HEK293 (cell line): ENCODE results near the gene SURF4.
A peak's percentile ranks its signal among the peaks of the same experiment; 100 is the strongest.

Experiments used
- CTCF ChIA-PET: fragments of 350-600 bp; formaldehyde crosslinking; extraction: SDS; loops from one replicate; lab custom pipeline; 2021; ENCODE audit warnings: antibody characterized with exemption; lab: Yijun Ruan, JAX
- POLR2A ChIA-PET: fragments of 300-600 bp; formaldehyde crosslinking; extraction: SDS; loops from one replicate; lab custom pipeline; 2020; ENCODE audit warnings: antibody characterized with exemption, inconsistent platforms; lab: Yijun Ruan, JAX
- H3K27ac ChIP-seq: fragments of 200-500 bp; sonication (Bioruptor generic); 2 replicates; pipeline ENCODE4 v1.5.1; 2014; ENCODE audit warnings: low read depth, low read length, control low read depth, inconsistent platforms; ENCODE audit errors: extremely low read depth
- H3K36me3 ChIP-seq, 2 experiments: fragments of 200-500 bp in 1 of 2; sonication (Bioruptor generic) in 1 of 2; 1 replicate in 1 of 2; 2 replicates in 1 of 2; pipeline ENCODE4 v1.5.1; 2014 to 2017; ENCODE audit warnings: inconsistent platforms in 2 of 2, low read length in 2 of 2; ENCODE audit not compliant: control insufficient read depth in 2 of 2, insufficient read depth in 1 of 2
- H3K4me1 ChIP-seq: fragments of 200-500 bp; sonication (Bioruptor generic); 2 replicates; pipeline ENCODE4 v1.5.1; 2014; ENCODE audit warnings: mild to moderate bottlenecking, low read length, inconsistent platforms; ENCODE audit not compliant: control insufficient read depth, insufficient read depth
- H3K4me3 ChIP-seq: 2 replicates; pipeline ENCODE4 v1.5.1; 2011; ENCODE audit warnings: low read depth, mild to moderate bottlenecking, control low read depth, low read length, moderate library complexity
- H3K9me3 ChIP-seq: fragments of 200-500 bp; sonication (Bioruptor generic); 2 replicates; pipeline ENCODE4 v1.5.1; 2014; ENCODE audit warnings: low read depth, low read length, inconsistent platforms; ENCODE audit not compliant: control insufficient read depth, insufficient read depth
- FEZF1 ChIP-seq: fragments of 450-650 bp; formaldehyde crosslinking; IDR thresholded peaks from 2 replicates; pipeline ENCODE4 v1.5.1; 2016; ENCODE audit warnings: missing biosample characterization, missing genetic modification characterization
- GLI2 ChIP-seq: fragments of 450-650 bp; formaldehyde crosslinking; IDR thresholded peaks from 2 replicates; pipeline ENCODE4; 2017; ENCODE audit warnings: missing biosample characterization, missing genetic modification characterization, low read depth, borderline replicate concordance
- GLI4 ChIP-seq: fragments of 450-650 bp; formaldehyde crosslinking; IDR thresholded peaks from 2 replicates; pipeline ENCODE4 v1.5.1; 2016; ENCODE audit warnings: missing biosample characterization, missing genetic modification characterization
- KLF9 ChIP-seq: fragments of 450-650 bp; formaldehyde crosslinking; IDR thresholded peaks from 2 replicates; pipeline ENCODE4 v1.5.1; 2016; ENCODE audit warnings: missing biosample characterization, missing genetic modification characterization, low read depth
- TRIM28 ChIP-seq: IDR thresholded peaks from 2 replicates; pipeline ENCODE4 v1.6.1; 2011; ENCODE audit warnings: low read length, control low read depth, borderline replicate concordance
- YY2 ChIP-seq: fragments of 450-650 bp; formaldehyde crosslinking; IDR thresholded peaks from 2 replicates; pipeline ENCODE4 v1.5.1; 2016; ENCODE audit warnings: missing biosample characterization, missing genetic modification characterization
- ZIC2 ChIP-seq: fragments of 450-650 bp; formaldehyde crosslinking; IDR thresholded peaks from 2 replicates; pipeline ENCODE4 v1.5.1; 2016; ENCODE audit warnings: missing biosample characterization, missing genetic modification characterization
- ZNF155 ChIP-seq: fragments of 450-650 bp; formaldehyde crosslinking; IDR thresholded peaks from 2 replicates; pipeline ENCODE4 v1.5.1; 2016; ENCODE audit warnings: missing biosample characterization, missing genetic modification characterization
- ZNF157 ChIP-seq: fragments of 450-650 bp; formaldehyde crosslinking; IDR thresholded peaks from 2 replicates; pipeline ENCODE4 v1.5.1; 2016; ENCODE audit warnings: missing biosample characterization, missing genetic modification characterization
- ZNF202 ChIP-seq: fragments of 450-650 bp; formaldehyde crosslinking; IDR thresholded peaks from 2 replicates; pipeline ENCODE4 v1.5.1; 2016; ENCODE audit warnings: missing biosample characterization, missing genetic modification characterization, borderline replicate concordance
- ZNF214 ChIP-seq: fragments of 450-650 bp; formaldehyde crosslinking; IDR thresholded peaks from 2 replicates; pipeline ENCODE4 v1.5.1; 2017; ENCODE audit warnings: missing biosample characterization, mild to moderate bottlenecking, missing genetic modification characterization, borderline replicate concordance
- ZNF23 ChIP-seq: fragments of 450-650 bp; formaldehyde crosslinking; IDR thresholded peaks from 2 replicates; pipeline ENCODE4 v1.5.1; 2016; ENCODE audit warnings: missing biosample characterization, missing genetic modification characterization, borderline replicate concordance
- ZNF366 ChIP-seq: fragments of 450-650 bp; formaldehyde crosslinking; conservative IDR thresholded peaks from 2 replicates; pipeline ENCODE4 v1.5.1; 2016; ENCODE audit warnings: missing biosample characterization, missing genetic modification characterization
- ZNF37A ChIP-seq: fragments of 450-650 bp; IDR thresholded peaks from 2 replicates; pipeline ENCODE4 v1.5.1; 2018; ENCODE audit warnings: missing biosample characterization, missing genetic modification characterization
- ZNF423 ChIP-seq: fragments of 450-650 bp; formaldehyde crosslinking; IDR thresholded peaks from 2 replicates; pipeline ENCODE4 v1.5.1; 2016; ENCODE audit warnings: missing biosample characterization, missing genetic modification characterization
- ZNF501 ChIP-seq: fragments of 450-650 bp; formaldehyde crosslinking; IDR thresholded peaks from 2 replicates; pipeline ENCODE4 v1.5.1; 2016; ENCODE audit warnings: missing biosample characterization, missing genetic modification characterization
- ZNF571 ChIP-seq: fragments of 450-650 bp; formaldehyde crosslinking; IDR thresholded peaks from 2 replicates; pipeline ENCODE4 v1.5.0; 2017; ENCODE audit warnings: missing biosample characterization, missing genetic modification characterization
- ZNF624 ChIP-seq: fragments of 450-650 bp; formaldehyde crosslinking; IDR thresholded peaks from 2 replicates; pipeline ENCODE4 v1.5.1; 2017; ENCODE audit warnings: missing biosample characterization, missing genetic modification characterization
- ZNF658 ChIP-seq: fragments of 450-650 bp; formaldehyde crosslinking; IDR thresholded peaks from 2 replicates; pipeline ENCODE4; 2016; ENCODE audit warnings: missing biosample characterization, missing genetic modification characterization
- ZNF670 ChIP-seq: fragments of 450-650 bp; formaldehyde crosslinking; IDR thresholded peaks from 2 replicates; pipeline ENCODE4 v1.5.1; 2016; ENCODE audit warnings: missing biosample characterization, missing genetic modification characterization, low read depth
- ZNF707 ChIP-seq: fragments of 450-650 bp; formaldehyde crosslinking; IDR thresholded peaks from 2 replicates; pipeline ENCODE4 v1.5.1; 2016; ENCODE audit warnings: missing biosample characterization, missing genetic modification characterization
- TF ChIP-seq, protein P1 (sequence below): fragments of 450-650 bp; formaldehyde crosslinking; IDR thresholded peaks from 2 replicates; pipeline ENCODE4 v1.5.1; 2016; ENCODE audit warnings: missing biosample characterization, missing genetic modification characterization
- TF ChIP-seq, protein P2 (sequence below): fragments of 450-650 bp; formaldehyde crosslinking; IDR thresholded peaks from 2 replicates; pipeline ENCODE4 v1.5.1; 2016; ENCODE audit warnings: missing biosample characterization, missing genetic modification characterization
- TF ChIP-seq, protein P3 (sequence below): fragments of 450-650 bp; IDR thresholded peaks from 2 replicates; pipeline ENCODE4 v1.5.1; 2018; ENCODE audit warnings: missing biosample characterization, mild to moderate bottlenecking, missing genetic modification characterization

Gene SURF4

DNA sequence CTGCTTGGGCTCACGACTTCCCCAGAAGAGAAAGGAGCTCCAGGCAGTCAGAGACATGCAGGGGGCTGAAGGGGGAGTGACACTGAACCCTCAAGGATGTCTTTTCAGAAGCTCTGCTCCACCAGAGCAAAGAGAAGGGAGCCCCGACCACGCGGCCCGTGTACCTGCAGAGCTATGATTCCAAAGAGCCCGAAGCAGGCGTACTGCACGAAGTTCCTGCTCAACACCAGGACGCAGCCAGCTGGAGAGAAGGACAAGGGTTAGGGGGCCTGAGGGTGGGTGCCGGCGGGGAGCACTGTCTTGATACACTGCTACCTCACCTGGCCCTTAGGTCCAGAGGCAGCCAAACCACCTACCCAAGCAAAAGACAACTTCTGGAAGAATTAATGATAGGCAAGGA, 9.4 kb downstream of the SURF4 start:
- Histone ChIP-seq H3K27ac (no peak overlapping the region), H3K4me3 (no peak overlapping the region), H3K4me1 (no peaks in the 10 kb centered on the region), H3K36me3 (peaks cover 0 to 93% of the 10 kb centered on the region in 2 experiments; a peak in 2 of 3 replicates), H3K9me3 (no peaks in the 10 kb centered on the region)
- ChIA-PET POLR2A (interaction anchor here (0.7 to 5.6 kb wide), 6 partner anchors 8 to 27 kb away, joined by 3 to 35 read pairs (median 12); partner anchors contain the start of genes MED22, RPL7A, SURF1 and SURF4), CTCF (interaction anchor here (0.7 to 0.9 kb wide), 2 partner anchors 13 to 41 kb away, joined by 3 to 4 read pairs; no protein-coding TSS in a partner anchor)
- no peak for TF ChIP-seq ZNF157 (tag by site-specific recombination)
- TF ChIP-seq, protein P1, sequence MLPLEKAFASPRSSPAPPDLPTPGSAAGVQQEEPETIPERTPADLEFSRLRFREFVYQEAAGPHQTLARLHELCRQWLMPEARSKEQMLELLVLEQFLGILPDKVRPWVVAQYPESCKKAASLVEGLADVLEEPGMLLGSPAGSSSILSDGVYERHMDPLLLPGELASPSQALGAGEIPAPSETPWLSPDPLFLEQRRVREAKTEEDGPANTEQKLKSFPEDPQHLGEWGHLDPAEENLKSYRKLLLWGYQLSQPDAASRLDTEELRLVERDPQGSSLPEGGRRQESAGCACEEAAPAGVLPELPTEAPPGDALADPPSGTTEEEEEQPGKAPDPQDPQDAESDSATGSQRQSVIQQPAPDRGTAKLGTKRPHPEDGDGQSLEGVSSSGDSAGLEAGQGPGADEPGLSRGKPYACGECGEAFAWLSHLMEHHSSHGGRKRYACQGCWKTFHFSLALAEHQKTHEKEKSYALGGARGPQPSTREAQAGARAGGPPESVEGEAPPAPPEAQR (tag by site-specific recombination) = no peak

DNA sequence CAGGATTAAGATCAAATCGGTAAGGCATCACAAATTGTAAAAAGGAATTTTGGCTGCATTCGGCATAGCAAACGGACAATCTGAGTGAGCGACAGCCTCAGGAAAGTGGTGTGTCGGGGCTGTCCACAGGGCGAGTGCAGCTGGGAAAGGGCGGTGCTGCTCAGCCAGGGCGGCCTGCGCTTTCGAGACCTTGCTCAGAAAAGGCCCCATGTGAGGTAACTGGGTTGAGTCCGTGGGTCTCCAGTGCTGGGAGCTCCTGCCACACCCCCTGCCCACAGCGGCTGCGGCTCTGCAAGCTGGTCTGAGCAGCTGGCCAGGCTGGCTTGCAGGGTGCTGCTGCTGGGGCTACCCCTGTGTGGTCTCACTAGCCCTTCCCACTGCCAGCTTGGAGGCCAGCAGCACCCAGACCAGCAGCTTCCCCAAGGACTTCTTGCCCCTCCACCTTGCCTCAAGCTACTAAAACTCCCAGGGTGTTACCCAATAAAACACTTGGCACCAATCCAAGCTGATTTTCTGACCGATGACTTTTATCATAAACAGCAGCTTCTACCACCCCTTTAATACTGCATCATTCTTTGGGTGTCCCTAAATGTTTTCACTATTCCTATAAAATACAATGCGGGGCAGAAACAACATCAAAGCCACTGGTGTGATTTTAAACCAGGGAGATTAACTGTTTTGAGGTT, 13.4 kb downstream of the SURF4 start:
- Histone ChIP-seq H3K27ac (peak overlapping the region; percentile 37; the same call in 1 of the 2 replicates), H3K4me1 (no peaks in the 10 kb centered on the region), H3K9me3 (no peaks in the 10 kb centered on the region), H3K36me3 (peaks cover 3 to 98% of the 10 kb centered on the region in 2 experiments), H3K4me3 (no peak overlapping the region)
- TF ChIP-seq ZNF366 (tag by site-specific recombination) (no peak), ZIC2 (tag by site-specific recombination) (peak; percentile 18; the same call in 1 of the 2 replicates), ZNF501 (tag by site-specific recombination) (no peak), KLF9 (0 out of 2 replicates have a peak, but pooled peaks have one; percentile 21), ZNF658 (no peak), FEZF1 (no peak), ZNF423 (tag by site-specific recombination) (peak; percentile 66), GLI2 (tag by site-specific recombination) (no peak), TRIM28 (no peak), ZNF670 (tag by site-specific recombination) (no peak), ZNF707 (tag by site-specific recombination) (no peak), ZNF214 (tag by site-specific recombination) (no peak), ZNF37A (no peak)
- TF ChIP-seq, protein P2, sequence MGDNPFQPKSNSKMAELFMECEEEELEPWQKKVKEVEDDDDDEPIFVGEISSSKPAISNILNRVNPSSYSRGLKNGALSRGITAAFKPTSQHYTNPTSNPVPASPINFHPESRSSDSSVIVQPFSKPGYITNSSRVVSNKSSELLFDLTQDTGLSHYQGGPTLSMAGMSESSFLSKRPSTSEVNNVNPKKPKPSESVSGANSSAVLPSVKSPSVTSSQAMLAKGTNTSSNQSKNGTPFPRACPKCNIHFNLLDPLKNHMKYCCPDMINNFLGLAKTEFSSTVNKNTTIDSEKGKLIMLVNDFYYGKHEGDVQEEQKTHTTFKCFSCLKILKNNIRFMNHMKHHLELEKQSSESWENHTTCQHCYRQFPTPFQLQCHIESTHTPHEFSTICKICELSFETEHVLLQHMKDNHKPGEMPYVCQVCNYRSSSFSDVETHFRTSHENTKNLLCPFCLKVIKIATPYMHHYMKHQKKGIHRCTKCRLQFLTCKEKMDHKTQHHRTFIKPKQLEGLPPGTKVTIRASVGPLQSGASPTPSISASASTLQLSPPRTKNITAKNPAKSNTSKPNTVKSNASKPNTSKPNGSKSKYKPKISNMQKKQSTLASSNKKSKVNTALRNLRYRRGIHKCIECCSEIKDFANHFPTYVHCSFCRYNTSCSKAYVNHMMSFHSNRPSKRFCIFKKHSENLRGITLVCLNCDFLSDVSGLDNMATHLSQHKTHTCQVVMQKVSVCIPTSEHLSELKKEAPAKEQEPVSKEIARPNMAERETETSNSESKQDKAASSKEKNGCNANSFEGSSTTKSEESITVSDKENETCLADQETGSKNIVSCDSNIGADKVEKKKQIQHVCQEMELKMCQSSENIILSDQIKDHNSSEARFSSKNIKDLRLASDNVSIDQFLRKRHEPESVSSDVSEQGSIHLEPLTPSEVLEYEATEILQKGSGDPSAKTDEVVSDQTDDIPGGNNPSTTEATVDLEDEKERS (tag by site-specific recombination) = no peak
- CTCF ChIA-PET = interaction anchor here (0.6 to 1.4 kb wide), 5 partner anchors 8 to 340 kb away, joined by 3 to 10 read pairs (median 3); no protein-coding TSS in a partner anchor
- POLR2A ChIA-PET = interaction anchor here (1.3 to 5.6 kb wide), 3 partner anchors 9 to 14 kb away, joined by 6 to 35 read pairs (median 15); partner anchors contain the start of genes MED22 and RPL7A

DNA sequence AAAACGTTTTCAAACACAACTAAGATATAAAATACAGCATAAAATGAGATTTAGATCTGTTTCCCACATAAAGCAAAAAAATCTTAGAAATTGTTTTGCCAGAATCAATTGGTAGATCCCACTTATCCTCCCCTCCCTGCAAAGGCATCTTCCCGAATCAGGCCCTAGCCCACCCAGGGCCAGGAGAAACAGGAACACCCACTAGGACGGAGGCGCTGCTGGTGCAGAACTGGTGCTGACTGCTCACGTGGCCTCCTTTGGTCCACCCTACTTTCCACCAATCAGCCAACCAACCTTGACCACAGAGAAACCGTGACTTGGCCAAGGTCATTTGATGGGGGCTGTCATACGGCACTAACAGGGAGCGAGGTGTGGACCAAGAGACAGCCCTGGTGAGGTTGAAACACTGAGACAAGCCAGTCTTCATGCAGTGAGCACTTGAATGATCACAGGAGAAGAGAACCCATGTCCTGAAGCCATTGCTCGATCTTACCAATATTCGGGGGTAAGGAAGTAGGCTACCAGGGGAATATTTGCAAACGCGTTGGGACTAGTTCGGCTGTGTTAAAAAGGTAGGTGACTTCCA, 14.3 kb downstream of the SURF4 start:
- Histone ChIP-seq H3K27ac (no peak overlapping the region), H3K9me3 (no peaks in the 10 kb centered on the region), H3K4me3 (no peak overlapping the region), H3K36me3 (peaks cover 3 to 91% of the 10 kb centered on the region in 2 experiments), H3K4me1 (no peaks in the 10 kb centered on the region)
- ChIA-PET POLR2A (interaction anchor here (1.2 to 6.6 kb wide), 6 partner anchors 9 to 13 kb away, joined by 3 to 89 read pairs (median 13); partner anchors contain the start of genes MED22 and RPL7A), CTCF (interaction anchor here (0.6 to 1.4 kb wide), 2 partner anchors 7 to 125 kb away, joined by 3 to 10 read pairs; no protein-coding TSS in a partner anchor)
- TF ChIP-seq ZNF624 (tag by site-specific recombination) = no peak
- TF ChIP-seq, protein P3, sequence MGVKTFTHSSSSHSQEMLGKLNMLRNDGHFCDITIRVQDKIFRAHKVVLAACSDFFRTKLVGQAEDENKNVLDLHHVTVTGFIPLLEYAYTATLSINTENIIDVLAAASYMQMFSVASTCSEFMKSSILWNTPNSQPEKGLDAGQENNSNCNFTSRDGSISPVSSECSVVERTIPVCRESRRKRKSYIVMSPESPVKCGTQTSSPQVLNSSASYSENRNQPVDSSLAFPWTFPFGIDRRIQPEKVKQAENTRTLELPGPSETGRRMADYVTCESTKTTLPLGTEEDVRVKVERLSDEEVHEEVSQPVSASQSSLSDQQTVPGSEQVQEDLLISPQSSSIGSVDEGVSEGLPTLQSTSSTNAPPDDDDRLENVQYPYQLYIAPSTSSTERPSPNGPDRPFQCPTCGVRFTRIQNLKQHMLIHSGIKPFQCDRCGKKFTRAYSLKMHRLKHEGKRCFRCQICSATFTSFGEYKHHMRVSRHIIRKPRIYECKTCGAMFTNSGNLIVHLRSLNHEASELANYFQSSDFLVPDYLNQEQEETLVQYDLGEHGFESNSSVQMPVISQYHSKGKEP (tag by site-specific recombination) = no peak
- TF ChIP-seq YY2 = no peak
- no peak for TF ChIP-seq ZNF571 (tag by site-specific recombination)
- TF ChIP-seq ZNF155 (tag by site-specific recombination) = no peak
- no peak for TF ChIP-seq GLI4
- TF ChIP-seq ZNF23 = no peak
- no peak for TF ChIP-seq ZNF202 (tag by site-specific recombination)
